Endodermal cell (in vitro differentiated cells): ENCODE measurements around the gene KLHL20. TPM values are rescaled to one million over a fixed set of nuclear protein-coding genes. Genes with fewer than 3 reads are reported as not detected.

Source experiments
- DNase-seq: peaks from one replicate; pipeline ENCODE4 v3.0.0-alpha.2; 2017
- H3K27ac ChIP-seq: 2 replicates; pipeline ENCODE4 v1.5.1; 2013; ENCODE audit warnings: mild to moderate bottlenecking, low read depth, low read length, moderate library complexity
- H3K27me3 ChIP-seq: 2 replicates; pipeline ENCODE4 v1.6.1; 2013; ENCODE audit warnings: mild to moderate bottlenecking, low read length, moderate library complexity; ENCODE audit not compliant: insufficient read depth, control insufficient read depth, poor library complexity, severe bottlenecking
- H3K36me3 ChIP-seq: 2 replicates; pipeline ENCODE4 v1.7.0; 2013; ENCODE audit warnings: mild to moderate bottlenecking, low read length, moderate library complexity; ENCODE audit not compliant: control insufficient read depth, insufficient read depth
- H3K4me1 ChIP-seq: one replicate; pipeline ENCODE4 v1.7.0; 2013; ENCODE audit warnings: low read length; ENCODE audit not compliant: control insufficient read depth, insufficient read depth
- H3K4me3 ChIP-seq: 2 replicates; pipeline ENCODE4 v1.5.1; 2013; ENCODE audit warnings: mild to moderate bottlenecking, low read length, moderate library complexity
- H3K9ac ChIP-seq: 2 replicates; pipeline ENCODE4 v1.6.1; 2013; ENCODE audit warnings: mild to moderate bottlenecking, low read length, moderate library complexity; ENCODE audit not compliant: poor library complexity, severe bottlenecking; ENCODE audit errors: extremely low read depth
- H3K9me3 ChIP-seq: 2 replicates; pipeline ENCODE4 v1.6.1; 2013; ENCODE audit warnings: mild to moderate bottlenecking, low read length, moderate library complexity; ENCODE audit not compliant: control insufficient read depth
- H3K27ac Mint-ChIP-seq: 2 replicates; pipeline ENCODE4 v1.8.0; 2020; ENCODE audit warnings: mixed read lengths
- H3K27me3 Mint-ChIP-seq: 2 replicates; pipeline ENCODE4 v1.8.0; 2021; ENCODE audit warnings: mild to moderate bottlenecking, mixed read lengths; ENCODE audit not compliant: insufficient read depth
- H3K36me3 Mint-ChIP-seq: 2 replicates; pipeline ENCODE4 v1.8.0; 2020; ENCODE audit warnings: low read depth, mixed read lengths
- H3K4me1 Mint-ChIP-seq: 2 replicates; pipeline ENCODE4 v1.8.0; 2020; ENCODE audit warnings: mixed read lengths
- H3K4me3 Mint-ChIP-seq: 2 replicates; pipeline ENCODE4 v1.8.0; 2020; ENCODE audit warnings: mild to moderate bottlenecking, moderate library complexity, mixed read lengths
- H3K9me3 Mint-ChIP-seq: 2 replicates; pipeline ENCODE4 v1.8.0; 2020; ENCODE audit warnings: mild to moderate bottlenecking, mixed read lengths
- WGBS, 2 experiments: methylation state at CpG; one replicate each; pipeline versions ENCODE4 v1.1.5 to v1.1.7; 2013; ENCODE audit warnings: missing lambda C conversion rate in 2 of 2, mixed read lengths in 1 of 2; ENCODE audit not compliant: insufficient coverage in 1 of 2, insufficient read length in 1 of 2; 5-methylcytosine and 5-hydroxymethylcytosine counted together
- total RNA-seq, 2 donors: library from RNA; stranded (reverse); fragmentation: NEBNext Ultra II Directional in 1 of 2; extraction: Animal tissue kit (Norgen Biotek cat#: 25700) in 1 of 2; gene quantifications; 2 replicates in 1 of 2; 3 replicates in 1 of 2; pipeline ENCODE4 v1.2.1, GENCODE V29; 2021
- TF ChIP-seq, protein P1 (sequence below): fragments of 200-600 bp; sonication (generic); conservative IDR thresholded peaks from 2 replicates; pipeline ENCODE4 v1.5.0; 2021; ENCODE audit warnings: antibody characterized with exemption, mild to moderate bottlenecking

Gene KLHL20
- total RNA-seq, 2 donors from 2014 or later = 15.6 to 17.3 TPM

DNA sequence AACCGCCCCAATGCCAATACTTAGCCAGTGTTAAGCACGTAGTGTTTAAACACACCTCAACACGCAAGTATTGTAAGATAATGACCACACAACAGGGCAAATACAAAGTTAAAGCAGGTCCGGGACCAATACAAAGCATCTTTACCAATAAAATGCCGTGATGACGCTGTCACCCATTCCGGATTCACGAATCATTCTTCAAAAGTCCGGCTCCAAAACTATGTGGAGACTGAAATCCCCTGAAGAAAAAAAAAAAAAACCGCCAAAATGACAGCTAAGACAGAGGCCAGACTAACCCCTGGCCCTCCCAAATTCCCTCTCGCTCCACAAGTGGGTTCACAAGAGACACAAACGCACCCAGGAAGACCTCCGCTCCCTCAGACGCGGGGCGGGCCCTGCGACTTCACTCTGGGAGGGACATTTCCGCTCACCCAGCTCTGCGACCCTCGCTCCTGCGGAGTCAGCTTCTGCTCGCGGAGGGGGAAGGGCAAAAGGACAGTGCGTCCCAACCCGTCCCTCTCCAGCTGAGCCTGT is 109.1 kb downstream of the KLHL20 start:
- Histone ChIP-seq H3K27me3 (no peaks in the 10 kb centered on the region), H3K27ac (peak overlapping the region; percentile 90), H3K4me1 (peaks cover 3% of the 10 kb centered on the region), H3K9me3 (no peaks in the 10 kb centered on the region), H3K36me3 (peaks cover 20% of the 10 kb centered on the region), H3K4me3 (peak overlapping the region; percentile 99), H3K9ac (peak overlapping the region; percentile 87)
- peak overlapping the region; percentile 100 for H3K27ac Mint-ChIP-seq
- H3K36me3 Mint-ChIP-seq = peaks cover 33% of the 10 kb centered on the region
- H3K4me3 Mint-ChIP-seq = peak overlapping the region; percentile 98
- 0 to 3% methylated on average over 5 to 25 of the region's 25 CpGs for WGBS, 2 experiments
- DNase-seq = no peak
- peaks cover 9% of the 10 kb centered on the region for H3K4me1 Mint-ChIP-seq
- no peaks in the 10 kb centered on the region for H3K27me3 Mint-ChIP-seq
- peaks cover 2% of the 10 kb centered on the region for H3K9me3 Mint-ChIP-seq
- TF ChIP-seq, protein P1, sequence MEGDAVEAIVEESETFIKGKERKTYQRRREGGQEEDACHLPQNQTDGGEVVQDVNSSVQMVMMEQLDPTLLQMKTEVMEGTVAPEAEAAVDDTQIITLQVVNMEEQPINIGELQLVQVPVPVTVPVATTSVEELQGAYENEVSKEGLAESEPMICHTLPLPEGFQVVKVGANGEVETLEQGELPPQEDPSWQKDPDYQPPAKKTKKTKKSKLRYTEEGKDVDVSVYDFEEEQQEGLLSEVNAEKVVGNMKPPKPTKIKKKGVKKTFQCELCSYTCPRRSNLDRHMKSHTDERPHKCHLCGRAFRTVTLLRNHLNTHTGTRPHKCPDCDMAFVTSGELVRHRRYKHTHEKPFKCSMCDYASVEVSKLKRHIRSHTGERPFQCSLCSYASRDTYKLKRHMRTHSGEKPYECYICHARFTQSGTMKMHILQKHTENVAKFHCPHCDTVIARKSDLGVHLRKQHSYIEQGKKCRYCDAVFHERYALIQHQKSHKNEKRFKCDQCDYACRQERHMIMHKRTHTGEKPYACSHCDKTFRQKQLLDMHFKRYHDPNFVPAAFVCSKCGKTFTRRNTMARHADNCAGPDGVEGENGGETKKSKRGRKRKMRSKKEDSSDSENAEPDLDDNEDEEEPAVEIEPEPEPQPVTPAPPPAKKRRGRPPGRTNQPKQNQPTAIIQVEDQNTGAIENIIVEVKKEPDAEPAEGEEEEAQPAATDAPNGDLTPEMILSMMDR = no peak

DNA sequence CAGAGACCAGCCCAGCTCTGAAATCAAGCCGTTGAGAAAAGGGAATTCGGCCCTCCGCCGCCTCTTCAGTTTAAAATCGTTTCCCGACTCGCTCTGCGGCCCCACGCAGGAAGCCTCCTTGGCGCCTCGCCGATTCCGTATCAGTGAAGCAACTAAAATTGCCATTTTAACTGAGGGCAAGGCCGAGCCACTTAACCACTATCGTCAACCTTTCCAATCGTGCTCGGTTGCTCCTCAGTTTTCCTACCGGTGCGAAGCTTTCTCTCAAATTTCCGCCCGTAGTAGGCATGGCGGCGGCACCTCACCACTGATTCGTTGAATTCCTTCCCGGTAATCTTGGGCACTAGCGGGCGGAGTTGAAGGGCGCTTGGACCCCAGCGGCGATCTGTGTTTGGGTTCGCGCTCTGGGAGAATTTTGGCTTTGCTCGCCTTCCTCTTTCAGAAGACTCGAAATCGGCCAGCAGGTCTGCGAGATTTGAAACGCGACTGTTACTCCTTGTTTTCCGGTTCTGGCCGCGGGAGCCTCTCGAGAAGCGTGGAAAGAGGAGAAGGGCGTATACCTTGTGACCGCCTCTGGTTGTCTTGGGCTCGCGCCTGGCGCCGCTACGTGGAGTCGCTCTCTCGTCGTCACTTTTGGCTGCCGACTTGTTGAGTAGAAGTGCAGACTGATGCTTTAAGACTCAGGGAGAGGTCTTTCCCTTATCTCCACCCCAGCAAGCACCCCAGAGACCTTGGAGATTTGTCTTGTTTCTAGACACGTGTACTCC is 109.7 kb downstream of the KLHL20 start, which contains the start of the genes CENPL and DARS2:
CENPL (minus strand) TSS at position 569 of the 767 bp plus-strand sequence. CDS start 13,584 bp downstream, outside the sequence.
DARS2 (plus strand) TSS at position 359 of the 767 bp plus-strand sequence. CDS start 557 bp downstream, outside the sequence.
- H3K9me3 ChIP-seq = no peaks in the 10 kb centered on the region
- Mint-ChIP-seq H3K27me3 (no peaks in the 10 kb centered on the region), H3K27ac (peak within 1 kb of the TSS; percentile 100), H3K36me3 (peaks cover 36% of the 10 kb centered on the region), H3K4me1 (peaks cover 9% of the 10 kb centered on the region), H3K4me3 (peak within 1 kb of the TSS; percentile 98), H3K9me3 (peaks cover 2% of the 10 kb centered on the region)
- 0% methylated on average over 51 to 55 of the region's 55 CpGs for WGBS, 2 experiments
- H3K27ac ChIP-seq = peak within 1 kb of the TSS; percentile 90
- no peaks in the 10 kb centered on the region for H3K27me3 ChIP-seq
- H3K9ac ChIP-seq = peak within 1 kb of the TSS; percentile 87
- TF ChIP-seq, protein P1 = no peak
- H3K4me1 ChIP-seq = peaks cover 3% of the 10 kb centered on the region
- peaks cover 21% of the 10 kb centered on the region for H3K36me3 ChIP-seq
- H3K4me3 ChIP-seq = peak within 1 kb of the TSS; percentile 99
- peak; percentile 97 for DNase-seq

DNA sequence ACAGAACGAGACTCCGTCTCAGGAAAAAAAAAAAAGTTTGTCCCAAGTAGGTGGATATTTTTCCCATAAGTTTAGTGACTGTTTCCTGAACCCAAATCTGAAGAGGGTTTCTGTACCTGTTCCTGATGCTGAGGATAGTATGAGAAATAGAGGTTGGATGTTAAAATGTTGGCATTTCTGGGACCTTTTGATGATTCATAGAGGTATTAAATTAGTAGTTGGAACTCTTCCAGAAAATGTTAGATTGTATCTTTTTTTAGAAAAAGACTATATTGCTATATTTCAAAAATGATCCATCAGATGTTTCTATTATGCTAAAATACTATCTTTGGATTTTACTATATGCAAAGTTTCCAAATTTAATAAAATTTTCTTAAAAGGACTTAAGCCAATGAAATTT is 112.8 kb downstream of the KLHL20 start:
- DNase-seq = no peak
- Mint-ChIP-seq H3K27me3 (no peaks in the 10 kb centered on the region), H3K4me3 (no peak overlapping the region), H3K4me1 (peaks cover 9% of the 10 kb centered on the region), H3K27ac (no peak overlapping the region), H3K36me3 (peaks cover 28% of the 10 kb centered on the region), H3K9me3 (peaks cover 2% of the 10 kb centered on the region)
- 93 to 98% methylated on average over 2 of the region's 2 CpGs for whole genome bisulfite sequencing, 2 experiments
- Histone ChIP-seq H3K9ac (no peak overlapping the region), H3K9me3 (no peaks in the 10 kb centered on the region), H3K27me3 (no peaks in the 10 kb centered on the region), H3K4me1 (peaks cover 3% of the 10 kb centered on the region), H3K27ac (no peak overlapping the region), H3K4me3 (peak overlapping the region; percentile 65), H3K36me3 (peaks cover 33% of the 10 kb centered on the region)
- TF ChIP-seq, protein P1 = no peak
